ENCODE measurements around the gene STXBP6. TPM values are rescaled to one million over a fixed set of nuclear protein-coding genes. Genes with fewer than 3 reads are reported as not detected.

STXBP6 gene
- total and polyA plus RNA-seq, 2 of the 13 experiments (the other 11 are each of a cell fraction or from before 2014, with no cell fraction given): 35.3 to 42.8 TPM

GRCh38 chr14:24995016-24995415 lies 54.9 kb downstream of the STXBP6 start (continued):
- TF ChIP-seq ZBTB44 (CRISPR knock-in tag; IDR thresholded peaks at IDR 0.05): no peak
- no peak for TF ChIP-seq THAP11 (CRISPR knock-in tag; IDR thresholded peaks at IDR 0.05)
- TF ChIP-seq RERE (CRISPR knock-in tag; IDR thresholded peaks at IDR 0.05; ENCODE audit: low read depth): no peak
- TF ChIP-seq HMG20B (CRISPR knock-in tag; conservative IDR thresholded peaks at IDR 0.05): no peak
- no peak for TF ChIP-seq NFATC3 (CRISPR knock-in tag; IDR thresholded peaks at IDR 0.05)
- TF ChIP-seq ZNF17 (CRISPR knock-in tag; IDR thresholded peaks at IDR 0.05): no peak
- TF ChIP-seq DDIT3 (CRISPR knock-in tag; IDR thresholded peaks at IDR 0.05): no peak

All from HepG2 (cell line).